ENCODE data around the gene ZNF184. TPM values are rescaled to one million over a fixed set of nuclear protein-coding genes. Genes with fewer than 3 reads are reported as not detected.

ZNF184 gene
- total and polyA plus RNA-seq, 2 of the 4 experiments (the other 2 are of a cell fraction), result 2.8 to 8.1 TPM

Small RNA genes lying within 50 kb of the gene (microRNA-seq; reads per million reads assigned to microRNA genes)
- gene AL021918.1 (ENCODE audit: insufficient read depth, insufficient read length) (not detected), gene AL021918.2 (ENCODE audit: insufficient read depth, insufficient read length) (not detected), gene MCFD2P1 (ENCODE audit: insufficient read depth, insufficient read length) (not detected)

Small RNA genes lying within 50 kb of the gene (small RNA-seq; reads per million reads assigned to genes)
- gene AL021918.1 (0 reads per million in 5 experiments), gene AL021918.2 (0 to 0.04 (median 0) reads per million in 5 experiments), gene MCFD2P1 (0 reads per million in 5 experiments)

Other genes with a start within 250 kb of the ZNF184 start
- not detected in 2 replicates for gene PRSS16, start 225.4 kb downstream of the ZNF184 start, total RNA-seq (2012; rRNA removed)
- 0.14 and 0.39 TPM in 2 replicates for gene PRSS16, start 225.4 kb downstream of the ZNF184 start, polyA plus RNA-seq (2012; rRNA removed)
- not detected in 2 replicates for gene POM121L2, start 160.8 kb downstream of the ZNF184 start, total RNA-seq (2012; rRNA removed)
- not detected in 2 replicates for gene POM121L2, start 160.8 kb downstream of the ZNF184 start, polyA plus RNA-seq (2012; rRNA removed)
- 0.18 and 0.28 TPM in 2 replicates for gene ZNF391, start 84.3 kb downstream of the ZNF184 start, total RNA-seq (2012; rRNA removed)
- gene ZNF391, start 84.3 kb downstream of the ZNF184 start, polyA plus RNA-seq (2012; rRNA removed), result 0.20 and 0.22 TPM in 2 replicates

Measured in IMR-90 (cell line).